Fibroblast of peridontal ligament (primary cell): Measurements from ENCODE around the gene PLA2G2D.
"Not testable (repeated sequence)": the region's sequence is repeated elsewhere in the genome, so short reads cannot be mapped to it uniquely, and the experiment has no call there.

Source experiments
- DNase-seq: peaks from one replicate; pipeline ENCODE4 v3.0.0-alpha.2; 2010; ENCODE audit errors: extremely low read depth

PLA2G2D gene

DNA sequence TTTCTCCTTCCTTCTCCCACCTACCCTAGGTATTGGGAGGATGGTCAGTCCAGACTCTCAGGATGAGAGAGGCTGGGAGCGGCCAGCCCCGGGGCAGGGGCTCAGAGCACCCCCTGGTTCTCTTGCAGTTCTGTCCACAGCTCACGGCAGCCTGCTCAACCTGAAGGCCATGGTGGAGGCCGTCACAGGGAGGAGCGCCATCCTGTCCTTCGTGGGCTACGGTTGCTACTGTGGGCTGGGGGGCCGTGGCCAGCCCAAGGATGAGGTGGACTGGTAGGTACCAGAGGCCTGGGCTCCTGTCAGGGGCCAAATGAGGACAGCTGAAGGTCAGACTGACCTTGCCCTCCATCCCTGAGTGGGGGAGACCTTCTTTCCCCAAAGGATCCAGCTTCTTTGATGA, 24.0 kb upstream of the PLA2G2D start:
- DNase-seq, result no peak

DNA sequence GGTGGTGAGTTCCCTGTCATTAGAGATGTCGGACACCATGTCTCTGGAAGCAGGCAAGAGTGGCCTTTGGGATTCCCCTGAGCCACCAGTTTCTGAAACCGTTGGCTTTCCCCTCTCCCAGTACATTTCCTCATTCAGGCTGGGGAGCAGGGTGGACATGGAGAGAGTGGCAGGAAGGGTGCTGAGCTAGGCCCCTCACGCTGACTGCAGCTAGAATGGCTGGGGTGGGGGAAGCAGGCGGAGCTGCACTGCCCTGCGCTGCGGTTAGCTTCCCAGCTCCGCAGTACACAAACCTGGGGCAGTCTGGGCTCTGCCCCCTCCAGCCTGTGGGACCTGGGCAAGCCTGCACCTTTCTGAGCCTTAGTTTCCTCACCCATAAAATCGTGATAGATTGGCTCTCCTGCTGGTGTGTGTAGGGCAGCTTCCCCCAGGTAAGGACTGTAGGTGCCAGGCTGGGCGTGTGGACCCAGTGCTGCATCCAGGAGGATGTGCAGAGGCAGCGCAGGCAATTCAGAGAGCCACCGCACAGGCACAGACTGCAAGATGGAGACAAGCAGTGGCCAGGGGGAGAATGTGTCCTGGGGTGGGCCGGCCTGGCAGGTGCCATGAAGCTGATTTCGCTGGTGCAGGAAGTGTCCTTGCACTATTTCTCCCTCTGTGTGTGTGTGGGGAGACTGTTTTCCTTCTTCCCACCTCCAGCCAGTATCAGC, 22.8 kb upstream of the PLA2G2D start:
- no peak for DNase-seq

DNA sequence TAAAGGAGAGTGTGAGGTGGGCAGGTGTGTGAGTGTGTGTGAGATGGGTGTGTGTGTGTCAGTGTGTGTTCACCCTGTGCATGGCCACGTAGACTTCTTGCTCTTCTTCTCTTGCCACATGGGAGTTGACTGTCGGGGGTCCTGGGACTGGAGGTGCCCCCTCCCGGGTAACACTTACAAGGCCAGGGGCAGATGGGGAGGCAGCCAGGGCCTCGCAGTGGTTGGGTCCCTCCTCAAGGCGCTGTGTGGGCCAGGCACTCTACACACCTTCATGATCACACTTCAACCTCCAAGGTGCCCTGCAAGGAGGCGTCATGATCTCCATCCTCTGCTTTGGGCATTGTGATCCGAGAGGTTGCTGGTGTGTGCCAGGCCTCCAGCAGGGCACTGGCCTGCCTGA, 22.1 kb upstream of the PLA2G2D start:
- no peak for DNase-seq

DNA sequence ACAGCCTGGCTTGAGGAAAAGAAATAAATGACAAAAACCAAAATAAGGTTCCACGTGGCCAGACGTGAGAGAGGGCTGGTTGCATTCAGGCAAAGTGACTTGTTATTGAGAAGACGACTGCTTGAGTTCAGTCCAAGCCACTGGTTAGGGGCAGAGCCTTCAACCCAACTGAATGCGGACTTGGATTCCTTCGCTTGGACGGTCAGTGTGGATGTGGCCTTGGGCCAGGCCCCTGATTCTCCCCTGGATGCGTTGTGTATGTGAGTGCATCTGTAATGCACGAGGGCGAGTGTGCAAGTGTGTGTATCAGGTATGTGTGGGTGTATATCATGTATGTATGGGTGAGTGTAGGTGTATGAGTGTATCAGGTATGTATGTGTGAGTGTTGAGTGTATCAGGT, 21.7 kb upstream of the PLA2G2D start:
- no peak for DNase-seq

DNA sequence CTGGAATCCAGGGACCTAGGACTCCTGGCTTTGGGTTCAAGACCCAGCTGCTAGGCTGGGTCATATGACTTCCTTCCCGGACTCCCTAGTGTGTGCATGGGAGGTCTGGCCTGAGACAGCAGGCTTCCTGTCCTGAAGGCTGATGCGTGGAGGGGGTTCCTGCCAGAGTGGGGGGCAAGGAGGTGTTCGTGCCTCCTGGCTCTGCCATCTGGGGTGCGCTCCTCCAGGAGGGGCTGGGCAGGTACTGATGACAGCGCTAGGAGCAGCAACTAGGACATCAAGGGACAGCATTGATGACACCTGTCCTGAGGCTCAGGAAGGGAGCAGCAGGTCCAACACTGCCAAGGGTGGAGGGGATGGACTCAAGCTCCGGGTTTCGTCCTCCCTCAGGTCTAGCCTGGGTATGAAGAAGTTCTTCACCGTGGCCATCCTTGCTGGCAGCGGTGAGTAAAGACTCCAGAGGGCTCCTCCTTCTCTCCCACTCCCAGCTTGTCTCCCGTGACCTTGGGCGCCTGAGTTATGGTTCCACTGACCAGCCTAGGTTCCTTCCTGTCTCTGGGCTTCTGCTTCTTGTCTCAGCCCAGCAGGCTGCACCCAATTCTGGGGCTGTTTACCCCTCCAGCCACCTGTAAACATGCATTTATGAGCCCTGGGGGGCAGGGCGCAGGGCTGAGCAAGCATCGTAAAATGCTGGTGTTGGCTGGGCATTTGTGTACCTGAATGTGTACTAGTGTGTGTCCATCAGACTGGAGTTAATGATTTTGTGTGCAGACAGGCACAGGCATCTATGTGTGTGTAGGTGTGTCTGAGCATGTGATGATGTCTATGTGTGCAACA, 20.7 kb upstream of the PLA2G2D start:
- DNase-seq, result no peak

DNA sequence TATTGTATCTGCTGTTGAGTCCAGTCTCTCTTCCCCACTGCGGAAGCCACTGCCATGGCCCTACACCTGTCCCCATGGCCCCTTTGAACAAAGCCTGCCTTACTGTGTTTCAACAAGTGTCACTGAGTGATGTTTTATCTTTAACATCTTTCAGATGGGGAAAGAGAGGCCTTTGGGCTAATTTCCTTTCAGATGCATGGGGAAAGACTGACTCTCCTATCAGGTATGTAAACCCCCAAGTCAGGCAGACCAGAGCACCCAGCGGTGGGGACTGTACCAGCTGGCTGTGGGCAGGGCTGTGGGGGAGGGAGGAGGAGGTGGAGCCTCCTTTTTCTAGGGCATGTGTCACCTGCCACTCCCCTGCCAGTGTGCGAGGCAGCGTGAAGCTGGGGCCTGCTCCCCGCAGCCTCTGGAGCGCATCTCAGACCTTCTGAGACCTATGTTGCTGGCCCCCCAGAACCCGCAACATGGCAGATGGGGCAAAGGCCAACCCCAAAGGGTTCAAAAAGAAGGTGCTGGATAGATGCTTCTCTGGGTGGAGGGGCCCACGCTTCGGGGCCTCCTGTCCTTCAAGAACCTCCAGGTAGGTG, 19.7 kb upstream of the PLA2G2D start, which contains the start of gene PLA2G2F:
Gene PLA2G2F (plus strand): TSS at position 363 of the 590 bp plus-strand sequence. CDS start 105 bp downstream, at position 468.
- DNase-seq, result no peak

DNA sequence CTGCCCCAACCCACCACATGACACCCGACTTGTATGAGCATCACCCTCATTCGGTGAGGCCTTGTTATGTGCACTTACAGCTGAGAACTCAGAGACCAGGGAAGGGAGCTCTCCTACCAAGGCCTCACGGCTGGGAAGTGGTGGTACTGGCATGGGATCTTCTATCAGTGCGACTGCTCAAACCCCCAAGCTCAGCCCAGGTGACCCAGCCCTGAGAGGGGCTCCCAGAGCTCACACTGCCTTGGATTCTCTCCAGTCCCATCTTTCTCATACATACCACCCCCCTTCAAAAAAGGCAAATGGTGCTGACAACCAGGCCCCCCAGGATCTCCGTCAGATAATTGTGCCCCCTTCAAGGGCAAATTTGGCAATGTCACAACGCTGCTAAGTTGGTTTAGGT, 19.0 kb upstream of the PLA2G2D start:
- DNase-seq, result no peak

DNA sequence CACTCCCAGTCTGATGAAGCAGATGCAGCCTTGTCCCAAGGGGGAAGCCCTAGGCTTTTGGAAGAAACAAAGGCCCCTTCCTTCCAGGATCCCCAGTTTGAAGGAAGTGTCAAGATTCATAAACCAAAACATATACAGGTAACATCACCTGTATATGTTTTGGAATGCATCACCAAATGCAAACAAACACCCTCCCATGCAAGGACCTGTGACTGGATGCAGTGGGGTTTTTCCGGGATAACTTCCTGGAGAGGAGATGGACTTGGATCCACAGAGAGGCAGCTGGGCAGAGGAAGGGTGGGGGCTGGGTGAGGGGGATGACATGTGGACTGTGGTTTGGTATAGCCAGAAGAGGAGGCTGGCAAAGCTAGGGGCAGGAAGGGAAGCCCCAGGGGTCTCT, 18.3 kb upstream of the PLA2G2D start:
- no peak for DNase-seq

DNA sequence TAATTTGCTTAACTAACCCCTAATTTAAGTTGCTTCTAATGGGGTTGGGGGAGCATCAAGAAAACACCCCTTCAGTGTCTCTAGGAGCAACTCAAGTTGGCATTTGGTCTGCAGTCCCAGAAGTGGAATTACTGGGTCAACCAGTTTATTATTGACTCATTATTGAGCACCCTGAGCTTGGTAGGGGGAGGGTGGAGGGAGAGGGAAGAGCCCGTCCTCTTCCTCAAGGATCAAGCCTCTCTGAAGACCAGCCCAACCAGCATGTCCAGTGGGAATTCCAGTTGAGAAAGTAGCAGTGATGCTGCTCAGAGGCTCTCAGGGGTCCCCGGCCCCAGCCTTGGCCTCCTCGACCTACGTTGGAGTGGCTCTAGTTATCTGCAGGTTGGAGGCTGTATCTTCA, 17.7 kb upstream of the PLA2G2D start:
- no peak for DNase-seq

DNA sequence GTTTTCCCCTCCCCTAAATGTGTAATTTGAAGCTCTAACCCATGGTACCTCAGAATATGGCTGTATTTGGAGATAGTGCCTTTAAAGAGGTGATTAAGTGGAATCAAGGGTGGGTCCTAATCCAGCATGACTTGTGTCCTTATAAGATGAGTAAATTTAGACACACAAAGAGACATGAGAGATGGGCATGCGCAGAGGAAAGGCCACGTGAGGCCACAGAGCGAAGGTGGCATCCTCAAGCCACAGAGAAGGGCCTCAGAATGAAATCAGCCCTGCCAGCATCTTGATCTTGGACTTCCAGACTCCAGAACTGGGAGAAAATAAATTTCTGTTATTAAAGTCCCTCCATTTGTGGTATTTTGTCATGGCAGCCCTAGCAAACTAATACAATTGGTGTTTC, 16.9 kb upstream of the PLA2G2D start:
- no peak for DNase-seq

DNA sequence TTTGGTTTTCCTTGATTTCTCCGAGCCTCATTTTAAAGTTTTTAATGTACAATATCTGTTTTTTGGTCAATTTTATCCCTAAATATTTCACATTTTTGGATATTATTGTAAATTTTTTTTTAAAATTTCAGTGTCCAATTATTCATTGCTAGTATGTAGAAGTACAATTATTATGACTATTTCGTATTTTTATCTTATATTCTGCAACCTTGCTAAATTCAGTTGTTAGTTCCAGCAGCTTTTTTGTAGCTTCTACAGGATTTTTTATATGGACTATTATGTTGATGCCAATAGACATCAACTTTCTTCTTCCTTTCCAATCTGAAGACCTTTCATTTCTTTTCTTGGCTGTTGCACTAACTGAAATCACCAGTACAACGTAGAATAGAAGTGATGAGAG, 15.7 kb upstream of the PLA2G2D start:
- no peak for DNase-seq

DNA sequence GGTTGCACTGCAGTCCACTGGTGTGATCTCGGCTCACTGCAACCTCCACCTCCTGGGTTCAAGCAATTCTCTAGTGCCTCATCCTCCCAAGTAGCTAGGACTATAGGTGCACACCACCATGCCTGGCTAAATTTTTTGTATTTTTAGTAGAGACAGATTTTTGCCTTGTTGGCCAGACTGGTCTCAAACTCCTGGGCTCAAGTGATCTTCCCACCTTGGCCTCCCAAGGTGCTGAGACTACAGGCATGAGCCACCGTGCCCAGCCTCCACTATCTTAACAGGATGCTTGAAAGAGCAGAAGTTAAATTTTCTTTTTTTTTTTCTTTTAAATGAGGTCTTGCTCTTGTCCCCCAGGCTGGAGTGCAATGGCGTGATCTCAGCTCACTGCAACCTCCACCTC, 11.2 kb upstream of the PLA2G2D start:
- DNase-seq, result not testable (repeated sequence)

DNA sequence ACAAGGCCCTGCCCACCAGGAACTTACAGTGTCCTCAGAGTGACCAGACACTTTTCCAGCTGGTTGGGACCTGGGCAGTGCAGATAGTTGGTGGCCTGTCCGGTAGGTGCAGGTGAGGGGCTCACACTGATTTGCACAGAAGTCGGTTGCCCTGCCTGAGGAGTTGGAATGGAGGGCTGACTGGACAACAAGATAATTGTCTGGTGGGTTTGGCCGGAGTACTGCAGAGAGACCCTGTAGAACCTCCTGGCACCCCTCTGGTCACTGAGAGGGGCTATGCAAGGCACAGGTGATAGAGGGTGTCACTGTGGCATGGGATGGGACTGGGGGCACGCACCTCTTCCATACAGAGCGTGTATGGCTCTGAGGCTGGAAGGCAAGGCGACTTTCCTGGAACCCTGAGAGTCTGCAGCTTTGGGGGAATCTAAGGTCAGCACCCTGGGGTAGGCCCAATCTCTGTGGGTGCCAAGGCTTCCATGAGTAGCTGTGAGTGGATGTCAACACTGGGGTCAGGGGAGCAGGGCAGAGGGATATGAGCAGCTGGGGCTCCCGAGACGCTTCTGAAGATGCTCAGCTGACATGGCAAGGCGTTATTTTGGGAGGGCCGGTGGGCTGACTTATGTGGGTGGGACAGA, 7.6 kb upstream of the PLA2G2D start:
- no peak for DNase-seq

DNA sequence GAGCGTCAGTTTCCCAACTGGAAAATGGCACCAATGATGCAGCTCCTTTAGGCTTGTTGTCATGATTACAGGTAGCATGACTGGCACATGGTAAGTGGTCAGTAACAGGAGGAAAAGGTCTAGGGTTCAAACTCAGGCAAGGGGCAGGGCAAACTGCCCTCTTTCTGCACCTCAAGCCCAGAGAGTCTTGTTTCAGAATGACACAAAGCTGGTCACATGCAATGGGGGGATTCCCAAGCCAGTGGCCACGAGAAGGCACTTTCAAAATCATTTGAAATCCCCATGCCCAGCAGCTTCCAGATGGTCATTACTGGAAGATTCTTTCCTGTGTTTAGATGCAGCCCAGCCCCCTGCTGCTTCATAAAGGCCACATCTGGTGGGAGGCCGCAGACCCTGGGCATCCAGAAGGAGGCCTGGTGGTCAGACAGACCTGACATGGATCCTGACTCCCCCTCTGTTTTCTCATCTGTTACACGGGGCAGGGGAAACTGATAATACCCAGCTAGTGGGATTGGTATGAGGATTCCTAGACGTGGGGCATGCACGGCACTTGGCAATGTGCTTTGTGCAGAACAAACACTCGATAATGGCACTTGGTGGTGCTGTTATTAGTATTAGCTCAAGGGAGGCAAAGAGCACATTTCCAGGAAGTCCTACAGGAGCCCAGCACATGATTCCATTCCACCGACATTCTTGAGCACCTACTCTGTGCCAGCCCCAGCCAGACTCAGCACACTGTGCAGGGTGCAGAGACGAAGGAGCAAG, 6.9 kb upstream of the PLA2G2D start:
- DNase-seq, result no peak

DNA sequence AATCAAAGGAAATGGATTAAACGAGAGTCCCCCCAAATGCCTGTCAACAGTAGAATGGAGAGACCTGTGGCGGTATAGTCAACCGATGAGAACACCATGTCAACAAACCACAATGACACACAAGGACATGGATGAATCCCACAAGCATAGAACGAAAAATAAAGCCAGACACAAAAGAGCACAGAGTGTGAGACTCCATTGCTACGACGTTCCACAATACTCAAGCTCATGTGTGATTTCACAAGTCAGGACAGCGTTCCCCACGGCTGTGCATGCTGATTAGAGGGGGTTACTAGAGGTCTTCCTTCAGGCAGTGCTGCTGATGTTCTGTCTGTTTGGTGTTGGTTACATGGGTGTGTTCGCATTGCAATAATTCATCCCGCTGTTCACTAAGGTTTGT, 5.8 kb upstream of the PLA2G2D start:
- DNase-seq, result no peak

DNA sequence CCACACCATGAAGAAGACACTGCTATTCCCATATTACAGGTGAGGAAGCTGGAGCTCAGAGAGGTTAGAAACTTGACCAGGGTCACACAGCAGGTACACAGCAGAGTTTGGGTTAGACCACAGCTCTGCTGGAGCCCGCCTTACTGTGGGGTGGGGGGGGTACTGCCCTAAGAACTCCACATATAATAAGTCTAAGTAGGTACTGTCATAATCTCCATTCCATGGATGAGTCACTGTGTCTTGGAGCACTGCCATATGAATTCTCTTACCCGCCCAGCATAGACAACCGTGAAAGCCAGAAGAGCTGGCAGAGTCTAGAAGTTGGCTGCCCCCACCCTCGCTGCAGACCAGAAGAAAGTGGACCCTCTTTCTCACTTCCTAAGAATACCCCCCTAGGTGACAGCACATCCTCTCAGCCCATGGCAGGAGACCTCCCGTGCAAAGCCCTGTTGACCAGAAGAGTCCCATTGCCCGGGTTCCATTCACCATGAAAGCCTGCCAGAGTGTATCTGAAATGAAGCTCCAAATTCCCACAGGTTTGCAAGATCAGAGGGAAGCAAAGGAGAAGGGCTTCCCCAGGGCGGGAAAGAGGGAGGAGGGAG, 5.2 kb upstream of the PLA2G2D start:
- DNase-seq, result peak; percentile 62

DNA sequence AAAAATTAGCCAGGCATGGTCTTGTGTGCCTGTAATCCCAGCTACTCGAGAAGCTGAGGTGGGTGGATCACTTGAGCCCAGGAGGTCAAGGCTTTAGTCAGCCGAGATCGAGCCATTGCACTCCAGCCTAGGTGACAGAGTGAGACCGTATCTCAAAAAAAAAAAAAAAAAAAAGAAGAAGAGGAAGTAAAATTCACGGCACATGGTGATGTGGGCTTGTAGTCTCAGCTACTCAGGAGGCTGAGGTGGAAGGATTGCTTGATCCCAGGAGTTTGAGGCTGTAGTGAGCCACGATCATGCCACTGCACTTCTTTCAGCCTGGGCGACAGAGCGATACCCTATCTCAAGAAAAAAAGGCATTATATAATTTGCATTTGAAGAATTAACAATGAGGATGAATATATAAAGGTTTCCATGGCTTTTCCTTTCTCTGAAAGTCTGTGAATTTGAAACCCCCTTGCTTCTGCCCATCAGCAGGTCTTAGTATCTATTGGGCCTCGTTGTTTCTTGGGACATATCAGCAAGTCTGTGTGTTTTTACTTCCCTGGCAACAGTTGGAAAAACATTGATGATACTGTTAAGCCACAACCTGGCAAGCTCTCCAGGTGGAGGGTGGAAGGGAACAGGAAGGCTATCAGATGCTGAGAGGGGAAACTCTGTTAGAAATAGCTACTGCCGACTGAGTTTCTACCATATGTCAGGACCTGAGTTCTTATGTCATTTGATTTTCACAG, 4.6 kb upstream of the PLA2G2D start:
- no peak for DNase-seq

DNA sequence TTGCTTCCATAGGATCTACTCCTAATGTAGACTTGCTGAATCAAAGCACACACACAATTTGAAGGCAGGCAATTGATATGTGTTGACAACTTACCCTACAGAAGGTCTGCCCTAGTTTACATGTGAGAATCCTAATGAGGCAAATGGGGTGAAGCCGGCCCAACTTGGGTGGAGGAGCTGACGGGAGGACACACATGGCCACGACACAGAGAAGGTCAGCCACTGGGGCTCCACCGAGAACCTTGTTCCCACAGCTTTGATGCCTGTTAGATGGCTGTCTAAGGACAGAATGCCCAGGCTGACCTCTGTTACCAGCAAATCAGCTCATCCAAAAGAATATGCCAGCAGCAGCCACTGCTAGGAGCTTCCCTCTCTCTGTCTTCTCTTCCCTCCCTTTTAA, 1.5 kb upstream of the PLA2G2D start:
- DNase-seq, result no peak

DNA sequence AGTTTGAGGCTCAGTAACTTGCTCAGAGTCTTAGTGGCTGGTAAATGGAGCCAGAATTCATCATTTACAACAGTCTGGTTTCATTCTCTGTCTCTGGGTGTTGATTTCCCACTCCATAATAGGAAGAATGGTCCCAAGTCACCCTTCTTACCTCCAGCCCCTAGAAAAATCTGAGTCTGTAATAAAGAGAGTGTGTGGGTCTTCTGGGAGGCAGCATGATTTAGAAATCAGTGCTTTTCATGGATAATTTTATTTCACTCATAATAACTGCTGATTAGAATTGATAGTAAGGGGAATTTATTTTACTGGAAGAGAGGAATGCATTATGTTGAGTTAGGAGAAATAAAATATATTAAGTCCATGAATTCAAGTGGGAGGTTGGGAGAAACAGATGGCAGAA, 2.1 kb downstream of the PLA2G2D start:
- no peak for DNase-seq

DNA sequence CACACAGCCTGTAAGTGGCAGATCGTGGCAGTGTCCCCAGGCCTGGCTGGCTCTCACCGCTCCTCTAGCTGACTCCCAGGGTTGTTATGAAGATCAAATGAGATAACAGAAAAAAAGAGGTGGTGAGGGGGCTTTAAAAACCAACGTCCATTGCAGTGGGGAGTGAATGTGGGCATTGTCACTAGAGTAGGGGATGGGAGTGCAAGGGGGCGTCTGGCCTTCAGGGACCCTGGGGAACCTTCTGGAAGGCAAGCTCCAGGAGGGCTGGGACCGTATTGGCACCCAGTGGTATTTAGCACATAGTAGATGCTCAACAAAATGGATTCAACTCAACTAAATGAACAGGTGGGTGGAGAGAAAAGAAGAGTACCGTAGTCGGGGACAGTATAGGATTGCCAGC, 3.4 kb downstream of the PLA2G2D start:
- no peak for DNase-seq

DNA sequence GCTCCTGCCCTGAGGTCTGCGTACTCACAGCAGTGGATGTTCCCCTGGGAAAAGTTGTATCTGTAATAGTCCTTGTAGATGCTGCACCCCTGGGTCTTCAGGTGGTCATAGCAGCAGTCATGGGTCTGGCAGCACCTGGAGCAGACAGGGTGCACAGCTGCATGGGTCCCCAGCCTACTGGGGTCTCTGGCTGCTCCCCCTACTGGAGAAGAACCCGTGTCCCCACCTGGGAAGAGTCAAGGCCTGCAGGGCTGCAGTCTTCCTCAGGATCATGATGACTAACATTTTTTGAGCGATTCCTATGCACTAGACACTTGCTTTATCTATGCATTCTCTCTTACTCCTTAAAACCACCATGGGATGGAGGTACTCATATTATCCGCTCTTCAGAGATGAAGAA, 3.9 kb downstream of the PLA2G2D start:
- DNase-seq, result no peak
